CD14-positive monocyte (primary cell): ENCODE measurements around the gene MID1IP1. TPM values are rescaled to one million over a fixed set of nuclear protein-coding genes. Genes with fewer than 3 reads are reported as not detected.

Experiments used
- DNase-seq, 3 donors: peaks; one replicate each; pipeline ENCODE4 v3.0.0-alpha.2; 2011 to 2022
- H2AFZ ChIP-seq: 2 replicates; pipeline ENCODE4 v1.6.0; 2012; ENCODE audit warnings: mild to moderate bottlenecking, low read depth, low read length, inconsistent platforms; ENCODE audit not compliant: insufficient read depth, poor library complexity, severe bottlenecking
- H3K27ac ChIP-seq, 2 donors: 1 replicate in 1 of 2; 2 replicates in 1 of 2; pipeline ENCODE4 v1.5.1; 2012 to 2013; ENCODE audit warnings: low read length in 2 of 2, control low read depth in 1 of 2, inconsistent platforms in 1 of 2, low read depth in 1 of 2, mild to moderate bottlenecking in 1 of 2
- H3K27me3 ChIP-seq, 2 donors: one replicate each; pipeline versions ENCODE4 v1.6.0 to v1.6.1; 2011 to 2013; ENCODE audit warnings: low read length in 2 of 2; ENCODE audit not compliant: control insufficient read depth in 2 of 2, insufficient read depth in 2 of 2
- H3K36me3 ChIP-seq, 2 donors: replicated peaks in 1 of 2; 1 replicate in 1 of 2; 2 replicates in 1 of 2; pipeline versions ENCODE4 v1.5.1 to v1.6.1; 2012 to 2013; ENCODE audit warnings: low read length in 2 of 2, control low read depth in 1 of 2, inconsistent platforms in 1 of 2, mild to moderate bottlenecking in 1 of 2; ENCODE audit not compliant: insufficient read depth in 2 of 2, control insufficient read depth in 1 of 2
- H3K4me1 ChIP-seq, 2 donors: 1 replicate in 1 of 2; 2 replicates in 1 of 2; pipeline versions ENCODE4 v1.5.1 to v1.6.1; 2012 to 2013; ENCODE audit warnings: low read length in 2 of 2, control low read depth in 1 of 2, inconsistent platforms in 1 of 2, mild to moderate bottlenecking in 1 of 2, moderate library complexity in 1 of 2; ENCODE audit not compliant: insufficient read depth in 2 of 2, control insufficient read depth in 1 of 2
- H3K4me2 ChIP-seq: replicated peaks from 2 replicates; pipeline ENCODE3; 2012; ENCODE audit warnings: low read length, moderate library complexity, mild to moderate bottlenecking; ENCODE audit not compliant: poor library complexity, severe bottlenecking; ENCODE audit errors: extremely low read depth
- H3K4me3 ChIP-seq, 3 experiments: fragments of 200-600 bp in 1 of 3; sonication (generic) in 1 of 3; replicated peaks in 1 of 3; 1 replicate in 2 of 3; 2 replicates in 1 of 3; pipeline ENCODE4 v1.5.1; 2011 to 2013; ENCODE audit warnings: low read length in 3 of 3, mild to moderate bottlenecking in 3 of 3, control low read depth in 2 of 3, low read depth in 2 of 3, inconsistent platforms in 1 of 3, moderate library complexity in 1 of 3
- H3K79me2 ChIP-seq: 2 replicates; pipeline ENCODE4 v1.6.0; 2012; ENCODE audit warnings: mild to moderate bottlenecking, control low read depth, inconsistent platforms, low read length, moderate library complexity; ENCODE audit not compliant: insufficient read depth
- H3K9ac ChIP-seq: 2 replicates; pipeline ENCODE4 v1.6.0; 2017; ENCODE audit warnings: low read length, mild to moderate bottlenecking; ENCODE audit not compliant: insufficient read depth, poor library complexity, severe bottlenecking
- H3K9me3 ChIP-seq, 2 donors: replicated peaks in 1 of 2; 1 replicate in 1 of 2; 2 replicates in 1 of 2; pipeline versions ENCODE4 v1.5.1 to v1.6.1; 2012 to 2013; ENCODE audit warnings: low read length in 2 of 2, control low read depth in 1 of 2; ENCODE audit not compliant: control insufficient read depth in 1 of 2, insufficient read depth in 1 of 2
- H4K20me1 ChIP-seq: 2 replicates; pipeline ENCODE4 v1.6.0; 2012; ENCODE audit warnings: mild to moderate bottlenecking, low read length, control low read depth, moderate library complexity; ENCODE audit not compliant: insufficient read depth
- H3K27ac Mint-ChIP-seq, 7 donors: one replicate each; pipeline ENCODE4 v1.8.0; 2020; ENCODE audit warnings: mild to moderate bottlenecking in 7 of 7, mixed read lengths in 7 of 7, moderate library complexity in 6 of 7, inconsistent platforms in 2 of 7
- H3K27me3 Mint-ChIP-seq, 3 donors: one replicate each; pipeline ENCODE4 v1.8.0; 2021 to 2022; ENCODE audit warnings: low read depth in 3 of 3, mild to moderate bottlenecking in 3 of 3, mixed read lengths in 3 of 3, moderate library complexity in 3 of 3, inconsistent platforms in 1 of 3
- H3K36me3 Mint-ChIP-seq, 2 donors: one replicate each; pipeline ENCODE4 v1.8.0; 2020; ENCODE audit warnings: mixed read lengths in 2 of 2, inconsistent platforms in 1 of 2, mild to moderate bottlenecking in 1 of 2
- H3K4me1 Mint-ChIP-seq: one replicate; pipeline ENCODE4 v1.8.0; 2020; ENCODE audit warnings: mild to moderate bottlenecking, mixed read lengths
- H3K4me3 Mint-ChIP-seq, 2 donors: one replicate each; pipeline ENCODE4 v1.8.0; 2020; ENCODE audit warnings: mild to moderate bottlenecking in 2 of 2, mixed read lengths in 2 of 2, moderate library complexity in 1 of 2
- H3K9me3 Mint-ChIP-seq, 7 donors: one replicate each; pipeline ENCODE4 v1.8.0; 2020 to 2022; ENCODE audit warnings: mixed read lengths in 7 of 7, mild to moderate bottlenecking in 6 of 7, moderate library complexity in 6 of 7, inconsistent platforms in 2 of 7
- WGBS: methylation state at CpG from one replicate; pipeline ENCODE4 v1.1.5; 2013; ENCODE audit warnings: missing lambda C conversion rate; ENCODE audit not compliant: insufficient coverage; 5-methylcytosine and 5-hydroxymethylcytosine counted together
- intact Hi-C, 2 donors: fragments of 100-400 bp; cut with micrococcal nuclease; formaldehyde crosslinking; loops; one replicate each; pipeline versions ENCODE4 v1.15.0 to v1.15.1; 2023
- polyA plus RNA-seq, 3 donors: library from polyadenylated mRNA; depleted of rRNA in 1 of 3; unstranded in 2 of 3; stranded (reverse) in 1 of 3; fragments of 300-500 nt in 2 of 3; fragments of >200 nt in 1 of 3; fragmentation: Illumina TruSeq in 2 of 3; gene quantifications; 1 replicate in 2 of 3; 2 replicates in 1 of 3; pipeline ENCODE4 v1.2.3, GENCODE V29; 2012 to 2021
- TF ChIP-seq, protein P1 (sequence below): fragments of 200-600 bp; IDR thresholded peaks from one replicate; pipeline ENCODE4 v1.8.0; 2022; ENCODE audit warnings: antibody characterized with exemption, mild to moderate bottlenecking

Gene MID1IP1
- polyA plus RNA-seq, 3 donors, result 48.4 to 138 (median 55.5) TPM

DNA sequence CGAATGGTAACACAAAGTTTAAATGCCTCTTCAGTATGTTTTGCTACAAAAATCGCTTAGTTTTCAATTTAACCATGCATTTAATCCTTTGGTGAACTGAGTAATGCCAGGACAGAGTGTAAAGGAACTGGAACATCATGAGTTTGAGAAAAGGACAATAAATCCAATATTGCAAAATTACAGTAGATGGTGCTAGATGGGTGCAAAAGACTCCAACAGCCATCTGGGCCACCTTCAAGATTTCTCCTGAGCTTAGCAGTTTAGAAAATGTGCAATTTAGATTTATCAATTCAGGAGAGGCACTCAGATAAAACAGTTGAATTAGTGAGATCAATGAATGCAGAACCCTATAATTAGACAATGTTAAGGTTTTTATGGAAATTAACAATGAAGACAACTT, 33.2 kb upstream of the MID1IP1 start:
- intact Hi-C loops, result loop anchor here in 1 of 2 donors (10.0 kb wide), 1 partner anchor 217 kb away; no protein-coding TSS in a partner anchor

DNA sequence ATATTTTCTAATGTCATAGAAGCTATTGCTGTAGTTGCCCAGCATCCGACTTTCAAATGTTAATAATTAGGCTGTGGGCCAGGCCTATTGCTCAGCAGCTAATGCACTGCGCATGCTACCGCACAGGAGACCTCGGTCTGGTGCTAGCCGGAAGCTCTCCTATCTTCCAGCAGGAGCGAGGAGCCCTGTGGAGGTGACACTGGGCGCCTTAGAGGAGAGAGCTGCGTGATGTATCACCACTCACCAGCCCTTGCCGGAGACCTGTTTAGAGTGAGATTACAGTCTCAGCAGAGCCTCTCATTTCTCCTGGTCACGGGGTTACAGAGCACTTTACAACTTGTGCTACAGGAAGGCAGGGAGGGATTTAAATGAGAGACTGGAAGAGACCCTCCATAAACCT, 31.1 kb upstream of the MID1IP1 start:
- Histone ChIP-seq H3K4me3 (no peak overlapping the region), H3K36me3 (no peaks in the 10 kb centered on the region), H3K4me2 (no peak overlapping the region), H3K4me1 (no peaks in the 10 kb centered on the region), H3K9ac (no peak overlapping the region), H3K27me3 (no peaks in the 10 kb centered on the region), H2AFZ (no peak overlapping the region), H3K9me3 (no peaks in the 10 kb centered on the region), H4K20me1 (no peaks in the 10 kb centered on the region), H3K27ac (no peak overlapping the region), H3K79me2 (no peaks in the 10 kb centered on the region)
- Mint-ChIP-seq H3K36me3 (no peaks in the 10 kb centered on the region), H3K27me3 (peaks cover 0 to 10% (median 3%) of the 10 kb centered on the region in 3 donors), H3K27ac (no peak overlapping the region), H3K9me3 (no peaks in the 10 kb centered on the region), H3K4me3 (no peak overlapping the region), H3K4me1 (no peaks in the 10 kb centered on the region)
- DNase-seq, result no peak
- intact Hi-C loops, result no loop called here
- 100% methylated on average over 1 of the region's 10 CpGs for WGBS
- TF ChIP-seq, protein P1, sequence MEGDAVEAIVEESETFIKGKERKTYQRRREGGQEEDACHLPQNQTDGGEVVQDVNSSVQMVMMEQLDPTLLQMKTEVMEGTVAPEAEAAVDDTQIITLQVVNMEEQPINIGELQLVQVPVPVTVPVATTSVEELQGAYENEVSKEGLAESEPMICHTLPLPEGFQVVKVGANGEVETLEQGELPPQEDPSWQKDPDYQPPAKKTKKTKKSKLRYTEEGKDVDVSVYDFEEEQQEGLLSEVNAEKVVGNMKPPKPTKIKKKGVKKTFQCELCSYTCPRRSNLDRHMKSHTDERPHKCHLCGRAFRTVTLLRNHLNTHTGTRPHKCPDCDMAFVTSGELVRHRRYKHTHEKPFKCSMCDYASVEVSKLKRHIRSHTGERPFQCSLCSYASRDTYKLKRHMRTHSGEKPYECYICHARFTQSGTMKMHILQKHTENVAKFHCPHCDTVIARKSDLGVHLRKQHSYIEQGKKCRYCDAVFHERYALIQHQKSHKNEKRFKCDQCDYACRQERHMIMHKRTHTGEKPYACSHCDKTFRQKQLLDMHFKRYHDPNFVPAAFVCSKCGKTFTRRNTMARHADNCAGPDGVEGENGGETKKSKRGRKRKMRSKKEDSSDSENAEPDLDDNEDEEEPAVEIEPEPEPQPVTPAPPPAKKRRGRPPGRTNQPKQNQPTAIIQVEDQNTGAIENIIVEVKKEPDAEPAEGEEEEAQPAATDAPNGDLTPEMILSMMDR, result no peak

More for the DNA sequence above, 33.2 kb upstream of the MID1IP1 start:
- TF ChIP-seq, protein P1, result peak; percentile 26
- no peaks in the 10 kb centered on the region for H3K9me3 Mint-ChIP-seq
- Histone ChIP-seq H4K20me1 (no peaks in the 10 kb centered on the region), H3K27me3 (no peaks in the 10 kb centered on the region), H3K4me1 (no peaks in the 10 kb centered on the region), H3K27ac (no peak overlapping the region), H3K4me3 (no peak overlapping the region), H3K36me3 (no peaks in the 10 kb centered on the region), H3K9me3 (no peaks in the 10 kb centered on the region), H3K79me2 (no peaks in the 10 kb centered on the region), H3K4me2 (no peak overlapping the region), H2AFZ (no peak overlapping the region), H3K9ac (no peak overlapping the region)
- peak; percentile 6 to 19 (median 10) for DNase-seq
- no peaks in the 10 kb centered on the region for H3K36me3 Mint-ChIP-seq
- no peak overlapping the region for H3K4me3 Mint-ChIP-seq
- H3K27ac Mint-ChIP-seq, result no peak overlapping the region
- H3K4me1 Mint-ChIP-seq, result no peaks in the 10 kb centered on the region
- peaks cover 0 to 7% (median 2%) of the 10 kb centered on the region in 3 donors for H3K27me3 Mint-ChIP-seq
- WGBS, result no CpG with 5 or more reads among the region's 2 CpGs
